HG03159 (cell line): ENCODE measurements around the gene AMHR2.

Experiments
- ATAC-seq: cut with Tn5 transposase; IDR thresholded peaks from one replicate; pipeline ENCODE4 v1.9.1; 2021; ENCODE audit warnings: mild to moderate bottlenecking, moderate library complexity; ENCODE audit not compliant: unreplicated experiment

AMHR2 gene

DNA sequence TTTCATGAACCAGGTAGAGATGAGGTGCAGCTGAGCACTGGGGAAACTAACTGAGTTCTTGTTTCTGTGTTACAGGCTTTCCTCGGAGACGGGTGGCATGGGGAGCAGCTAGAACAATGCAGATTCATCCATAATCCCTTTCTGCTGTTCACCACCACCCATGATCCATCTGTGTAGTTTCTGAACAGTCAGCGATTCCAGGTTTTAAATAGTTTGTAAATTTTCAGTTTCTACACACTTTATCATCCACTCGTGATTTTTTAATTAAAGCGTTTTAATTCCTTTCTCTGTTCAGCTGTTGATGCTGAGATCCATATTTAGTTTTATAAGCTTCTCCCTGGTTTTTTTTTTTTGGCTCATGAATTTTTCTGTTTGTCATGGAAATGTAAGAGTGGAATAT is 55.7 kb downstream of the AMHR2 start:
- no peak for ATAC-seq

DNA sequence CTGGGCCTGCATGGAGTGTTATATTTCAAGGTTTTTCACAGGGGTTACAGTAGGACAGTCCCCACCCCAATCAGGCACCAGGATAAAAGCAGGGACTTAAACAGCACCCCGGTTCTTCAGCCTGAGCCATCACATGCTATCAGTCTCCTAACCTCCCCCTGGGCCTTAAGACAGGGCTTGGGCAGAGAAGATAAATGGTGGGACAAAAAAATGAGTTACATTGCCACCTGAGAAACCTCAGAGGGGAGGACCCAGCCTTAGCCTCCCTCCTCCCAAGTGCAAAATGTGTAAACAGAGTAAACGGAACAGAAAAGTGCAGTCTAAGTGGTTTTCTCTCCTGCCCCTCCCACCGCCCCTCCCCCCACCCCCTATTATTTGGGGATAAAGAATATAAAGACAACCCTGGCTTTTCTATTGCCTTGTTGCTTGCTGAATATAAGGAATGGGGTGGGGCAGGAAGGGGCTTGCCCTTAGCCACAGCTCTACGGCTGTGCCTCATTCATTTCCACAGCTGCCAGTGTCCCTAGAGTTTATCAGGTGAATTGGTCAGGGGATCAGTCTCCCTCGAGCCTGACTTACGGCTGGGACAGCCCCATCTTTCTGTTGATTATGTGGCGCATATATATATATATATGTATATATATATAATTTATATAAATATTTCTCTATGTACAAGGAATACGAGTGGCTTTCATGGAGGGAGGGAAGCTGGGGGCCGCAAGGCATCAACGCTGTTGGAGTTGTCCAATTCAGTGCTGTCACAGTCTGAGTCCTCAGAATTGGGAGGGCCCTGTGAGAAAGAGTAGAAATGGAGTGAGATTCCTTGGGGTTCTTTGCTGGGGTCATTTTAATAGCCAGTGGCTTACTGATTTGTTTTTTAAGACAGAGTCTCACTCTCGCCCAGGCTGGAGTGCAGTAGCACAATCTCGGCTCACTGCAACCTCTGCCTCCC is 57.1 kb downstream of the AMHR2 start:
- no peak for ATAC-seq
